GM23338 (cell line): Measurements from ENCODE around the gene PTGS1. TPM values are rescaled to one million over a fixed set of nuclear protein-coding genes. Genes with fewer than 3 reads are reported as not detected.

ENCODE experiments used
- NANOG ChIP-seq: IDR thresholded peaks from 2 replicates; pipeline ENCODE4 v1.6.1; 2016; ENCODE audit warnings: antibody characterized with exemption, borderline replicate concordance
- POLR2AphosphoS5 ChIP-seq: IDR thresholded peaks from 2 replicates; pipeline ENCODE4 v1.6.1; 2016; ENCODE audit warnings: antibody characterized with exemption, low read depth
- STAT1 ChIP-seq: IDR thresholded peaks from one replicate; pipeline ENCODE4 v1.6.1; 2016; ENCODE audit warnings: antibody characterized with exemption; ENCODE audit not compliant: unreplicated experiment
- ZNF331 ChIP-seq: fragments of 250-450 bp; sonication (Bioruptor Pico); IDR thresholded peaks from 2 replicates; pipeline ENCODE4 v1.5.0; 2020; ENCODE audit warnings: low read depth, mild to moderate bottlenecking, moderate library complexity
- polyA plus RNA-seq: library from polyadenylated mRNA; unstranded; fragments of >200 nt; fragmentation: Nextera tagmentation; extraction: Ambion mirVana; gene quantifications from 2 replicates; pipeline ENCODE4 v1.2.1, GENCODE V29; 2016
- total RNA-seq: library from RNA; depleted of rRNA; stranded (reverse); fragments of >200 nt; shearing (Covaris generic); gene quantifications from 2 replicates; pipeline ENCODE4 v1.2.3, GENCODE V29; 2014
- TF ChIP-seq, protein P1 (sequence below): fragments of 250-450 bp; sonication (Bioruptor Pico); IDR thresholded peaks from 2 replicates; pipeline ENCODE4 v1.5.0; 2020; ENCODE audit warnings: mild to moderate bottlenecking, moderate library complexity
- TF ChIP-seq, protein P2 (sequence below): IDR thresholded peaks from one replicate; pipeline ENCODE4 v1.6.1; 2018; ENCODE audit warnings: antibody characterized with exemption; ENCODE audit not compliant: unreplicated experiment

The PTGS1 gene
- total and polyA plus RNA-seq, 2 experiments from 2014 or later, result 0.48 to 1.3 TPM

DNA sequence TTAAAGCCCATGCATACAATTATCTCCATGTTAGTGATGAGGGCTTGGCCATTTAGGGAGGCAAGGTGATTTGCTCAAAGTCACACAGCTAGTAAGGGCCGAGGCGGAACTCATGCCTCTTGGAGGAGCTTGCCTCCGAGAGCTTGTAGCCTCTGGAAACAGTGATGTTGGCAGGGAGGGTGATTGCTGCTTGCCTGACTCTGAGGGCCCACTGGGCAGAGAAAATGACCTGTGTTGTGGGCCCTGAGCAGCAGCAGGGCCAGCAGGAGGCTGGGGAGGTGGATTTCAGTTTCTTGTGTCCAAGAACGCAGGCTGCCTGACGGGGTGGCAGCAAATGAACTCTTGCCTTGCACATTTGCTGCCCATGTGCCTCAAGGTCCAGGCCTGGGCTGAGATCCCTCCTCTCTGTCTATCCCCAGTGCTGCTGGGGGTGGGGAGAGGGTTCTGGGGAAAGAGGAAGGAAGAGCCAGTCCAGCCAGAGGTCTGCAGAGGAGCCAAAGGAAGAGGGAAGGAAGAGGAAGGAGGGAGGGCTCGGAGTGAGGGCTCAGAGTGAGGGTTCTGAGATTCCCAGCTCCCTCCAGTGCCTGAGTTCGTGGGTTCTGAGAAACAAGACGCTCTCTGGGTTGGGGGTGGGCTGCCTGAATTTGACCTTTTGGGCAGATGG is 16.2 kb upstream of the PTGS1 start (continued):
- TF ChIP-seq, protein P1, sequence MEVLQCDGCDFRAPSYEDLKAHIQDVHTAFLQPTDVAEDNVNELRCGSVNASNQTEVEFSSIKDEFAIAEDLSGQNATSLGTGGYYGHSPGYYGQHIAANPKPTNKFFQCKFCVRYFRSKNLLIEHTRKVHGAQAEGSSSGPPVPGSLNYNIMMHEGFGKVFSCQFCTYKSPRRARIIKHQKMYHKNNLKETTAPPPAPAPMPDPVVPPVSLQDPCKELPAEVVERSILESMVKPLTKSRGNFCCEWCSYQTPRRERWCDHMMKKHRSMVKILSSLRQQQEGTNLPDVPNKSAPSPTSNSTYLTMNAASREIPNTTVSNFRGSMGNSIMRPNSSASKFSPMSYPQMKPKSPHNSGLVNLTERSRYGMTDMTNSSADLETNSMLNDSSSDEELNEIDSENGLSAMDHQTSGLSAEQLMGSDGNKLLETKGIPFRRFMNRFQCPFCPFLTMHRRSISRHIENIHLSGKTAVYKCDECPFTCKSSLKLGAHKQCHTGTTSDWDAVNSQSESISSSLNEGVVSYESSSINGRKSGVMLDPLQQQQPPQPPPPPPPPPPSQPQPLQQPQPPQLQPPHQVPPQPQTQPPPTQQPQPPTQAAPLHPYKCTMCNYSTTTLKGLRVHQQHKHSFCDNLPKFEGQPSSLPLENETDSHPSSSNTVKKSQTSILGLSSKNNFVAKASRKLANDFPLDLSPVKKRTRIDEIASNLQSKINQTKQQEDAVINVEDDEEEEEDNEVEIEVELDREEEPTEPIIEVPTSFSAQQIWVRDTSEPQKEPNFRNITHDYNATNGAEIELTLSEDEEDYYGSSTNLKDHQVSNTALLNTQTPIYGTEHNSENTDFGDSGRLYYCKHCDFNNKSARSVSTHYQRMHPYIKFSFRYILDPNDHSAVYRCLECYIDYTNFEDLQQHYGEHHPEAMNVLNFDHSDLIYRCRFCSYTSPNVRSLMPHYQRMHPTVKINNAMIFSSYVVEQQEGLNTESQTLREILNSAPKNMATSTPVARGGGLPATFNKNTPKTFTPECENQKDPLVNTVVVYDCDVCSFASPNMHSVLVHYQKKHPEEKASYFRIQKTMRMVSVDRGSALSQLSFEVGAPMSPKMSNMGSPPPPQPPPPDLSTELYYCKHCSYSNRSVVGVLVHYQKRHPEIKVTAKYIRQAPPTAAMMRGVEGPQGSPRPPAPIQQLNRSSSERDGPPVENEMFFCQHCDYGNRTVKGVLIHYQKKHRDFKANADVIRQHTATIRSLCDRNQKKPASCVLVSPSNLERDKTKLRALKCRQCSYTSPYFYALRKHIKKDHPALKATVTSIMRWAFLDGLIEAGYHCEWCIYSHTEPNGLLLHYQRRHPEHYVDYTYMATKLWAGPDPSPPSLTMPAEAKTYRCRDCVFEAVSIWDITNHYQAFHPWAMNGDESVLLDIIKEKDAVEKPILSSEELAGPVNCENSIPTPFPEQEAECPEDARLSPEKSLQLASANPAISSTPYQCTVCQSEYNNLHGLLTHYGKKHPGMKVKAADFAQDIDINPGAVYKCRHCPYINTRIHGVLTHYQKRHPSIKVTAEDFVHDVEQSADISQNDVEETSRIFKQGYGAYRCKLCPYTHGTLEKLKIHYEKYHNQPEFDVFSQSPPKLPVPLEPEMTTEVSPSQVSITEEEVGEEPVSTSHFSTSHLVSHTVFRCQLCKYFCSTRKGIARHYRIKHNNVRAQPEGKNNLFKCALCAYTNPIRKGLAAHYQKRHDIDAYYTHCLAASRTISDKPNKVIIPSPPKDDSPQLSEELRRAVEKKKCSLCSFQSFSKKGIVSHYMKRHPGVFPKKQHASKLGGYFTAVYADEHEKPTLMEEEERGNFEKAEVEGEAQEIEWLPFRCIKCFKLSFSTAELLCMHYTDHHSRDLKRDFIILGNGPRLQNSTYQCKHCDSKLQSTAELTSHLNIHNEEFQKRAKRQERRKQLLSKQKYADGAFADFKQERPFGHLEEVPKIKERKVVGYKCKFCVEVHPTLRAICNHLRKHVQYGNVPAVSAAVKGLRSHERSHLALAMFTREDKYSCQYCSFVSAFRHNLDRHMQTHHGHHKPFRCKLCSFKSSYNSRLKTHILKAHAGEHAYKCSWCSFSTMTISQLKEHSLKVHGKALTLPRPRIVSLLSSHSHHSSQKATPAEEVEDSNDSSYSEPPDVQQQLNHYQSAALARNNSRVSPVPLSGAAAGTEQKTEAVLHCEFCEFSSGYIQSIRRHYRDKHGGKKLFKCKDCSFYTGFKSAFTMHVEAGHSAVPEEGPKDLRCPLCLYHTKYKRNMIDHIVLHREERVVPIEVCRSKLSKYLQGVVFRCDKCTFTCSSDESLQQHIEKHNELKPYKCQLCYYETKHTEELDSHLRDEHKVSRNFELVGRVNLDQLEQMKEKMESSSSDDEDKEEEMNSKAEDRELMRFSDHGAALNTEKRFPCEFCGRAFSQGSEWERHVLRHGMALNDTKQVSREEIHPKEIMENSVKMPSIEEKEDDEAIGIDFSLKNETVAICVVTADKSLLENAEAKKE, result no peak
- TF ChIP-seq, protein P2, sequence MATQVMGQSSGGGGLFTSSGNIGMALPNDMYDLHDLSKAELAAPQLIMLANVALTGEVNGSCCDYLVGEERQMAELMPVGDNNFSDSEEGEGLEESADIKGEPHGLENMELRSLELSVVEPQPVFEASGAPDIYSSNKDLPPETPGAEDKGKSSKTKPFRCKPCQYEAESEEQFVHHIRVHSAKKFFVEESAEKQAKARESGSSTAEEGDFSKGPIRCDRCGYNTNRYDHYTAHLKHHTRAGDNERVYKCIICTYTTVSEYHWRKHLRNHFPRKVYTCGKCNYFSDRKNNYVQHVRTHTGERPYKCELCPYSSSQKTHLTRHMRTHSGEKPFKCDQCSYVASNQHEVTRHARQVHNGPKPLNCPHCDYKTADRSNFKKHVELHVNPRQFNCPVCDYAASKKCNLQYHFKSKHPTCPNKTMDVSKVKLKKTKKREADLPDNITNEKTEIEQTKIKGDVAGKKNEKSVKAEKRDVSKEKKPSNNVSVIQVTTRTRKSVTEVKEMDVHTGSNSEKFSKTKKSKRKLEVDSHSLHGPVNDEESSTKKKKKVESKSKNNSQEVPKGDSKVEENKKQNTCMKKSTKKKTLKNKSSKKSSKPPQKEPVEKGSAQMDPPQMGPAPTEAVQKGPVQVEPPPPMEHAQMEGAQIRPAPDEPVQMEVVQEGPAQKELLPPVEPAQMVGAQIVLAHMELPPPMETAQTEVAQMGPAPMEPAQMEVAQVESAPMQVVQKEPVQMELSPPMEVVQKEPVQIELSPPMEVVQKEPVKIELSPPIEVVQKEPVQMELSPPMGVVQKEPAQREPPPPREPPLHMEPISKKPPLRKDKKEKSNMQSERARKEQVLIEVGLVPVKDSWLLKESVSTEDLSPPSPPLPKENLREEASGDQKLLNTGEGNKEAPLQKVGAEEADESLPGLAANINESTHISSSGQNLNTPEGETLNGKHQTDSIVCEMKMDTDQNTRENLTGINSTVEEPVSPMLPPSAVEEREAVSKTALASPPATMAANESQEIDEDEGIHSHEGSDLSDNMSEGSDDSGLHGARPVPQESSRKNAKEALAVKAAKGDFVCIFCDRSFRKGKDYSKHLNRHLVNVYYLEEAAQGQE, result no peak
- TF ChIP-seq POLR2AphosphoS5 (no peak), STAT1 (no peak), ZNF331 (CRISPR knock-in tag) (no peak), NANOG (no peak)
